SK-N-SH treated with all-trans-retinoic acid at 6 μM for 48 hours (cell line): ENCODE results near the gene FRMD3.

Experiments
- ATAC-seq: fragments of 200-7000 bp; cut with Tn5 transposase; 3 replicates; pipeline ENCODE4 v1.9.1; 2020; ENCODE audit warnings: mild to moderate bottlenecking, moderate library complexity
- BACH2 ChIP-seq: fragments of 250-450 bp; sonication (Bioruptor Pico); IDR thresholded peaks from 2 replicates; pipeline ENCODE4 v1.9.0; 2021; ENCODE audit warnings: mild to moderate bottlenecking, borderline replicate concordance
- CREB5 ChIP-seq: fragments of 250-450 bp; sonication (Bioruptor Pico); IDR thresholded peaks from 2 replicates; pipeline ENCODE4 v1.5.1; 2020; ENCODE audit warnings: low read depth, mild to moderate bottlenecking, moderate library complexity
- CSDC2 ChIP-seq: fragments of 250-450 bp; sonication (Bioruptor Pico); IDR thresholded peaks from 2 replicates; pipeline ENCODE4 v1.5.0; 2020; ENCODE audit warnings: mild to moderate bottlenecking, moderate library complexity
- ESRRG ChIP-seq: fragments of 250-450 bp; sonication (Bioruptor Pico); IDR thresholded peaks from 2 replicates; pipeline ENCODE4 v1.6.1; 2021; ENCODE audit warnings: mild to moderate bottlenecking
- GLIS3 ChIP-seq: fragments of 250-450 bp; sonication (Bioruptor Pico); IDR thresholded peaks from 2 replicates; pipeline ENCODE4 v1.5.0; 2020; ENCODE audit warnings: mild to moderate bottlenecking, moderate library complexity
- ISL1 ChIP-seq: fragments of 250-450 bp; sonication (Bioruptor Pico); IDR thresholded peaks from 2 replicates; pipeline ENCODE4 v2.1.2; 2022; ENCODE audit warnings: mild to moderate bottlenecking, moderate library complexity
- OSR1 ChIP-seq: fragments of 250-450 bp; sonication (Bioruptor Pico); IDR thresholded peaks from 2 replicates; pipeline ENCODE4 v1.8.0; 2022; ENCODE audit warnings: moderate library complexity, mild to moderate bottlenecking, inconsistent platforms
- PATZ1 ChIP-seq: fragments of 250-450 bp; sonication (Bioruptor Pico); IDR thresholded peaks from 2 replicates; pipeline ENCODE4 v1.8.0; 2020; ENCODE audit warnings: mild to moderate bottlenecking, moderate library complexity, borderline replicate concordance
- PPARA ChIP-seq: fragments of 250-450 bp; sonication (Bioruptor Pico); IDR thresholded peaks from 2 replicates; pipeline ENCODE4 v1.5.0; 2020; ENCODE audit warnings: mild to moderate bottlenecking, borderline replicate concordance
- RARB ChIP-seq: fragments of 250-450 bp; sonication (Bioruptor Pico); IDR thresholded peaks from 2 replicates; pipeline ENCODE4 v1.8.0; 2021; ENCODE audit warnings: mild to moderate bottlenecking, moderate library complexity
- SNAI2 ChIP-seq: fragments of 250-450 bp; sonication (Bioruptor Pico); IDR thresholded peaks from 2 replicates; pipeline ENCODE4 v1.5.0; 2020; ENCODE audit warnings: mild to moderate bottlenecking, moderate library complexity
- TCF4 ChIP-seq: fragments of 250-450 bp; sonication (Bioruptor Pico); IDR thresholded peaks from 2 replicates; pipeline ENCODE4 v1.8.0; 2021; ENCODE audit warnings: mild to moderate bottlenecking, moderate library complexity, borderline replicate concordance
- TOX ChIP-seq: fragments of 250-450 bp; sonication (Bioruptor Pico); IDR thresholded peaks from 2 replicates; pipeline ENCODE4 v1.8.0; 2021; ENCODE audit warnings: mild to moderate bottlenecking, moderate library complexity, borderline replicate concordance
- ZC3H10 ChIP-seq: fragments of 250-450 bp; sonication (Bioruptor Pico); IDR thresholded peaks from 2 replicates; pipeline ENCODE4 v1.5.1; 2021; ENCODE audit warnings: mild to moderate bottlenecking, moderate library complexity
- ZFP3 ChIP-seq: fragments of 250-450 bp; sonication (Bioruptor Pico); IDR thresholded peaks from 2 replicates; pipeline ENCODE4 v1.5.0; 2020; ENCODE audit warnings: mild to moderate bottlenecking, moderate library complexity
- ZFP30 ChIP-seq: fragments of 450-650 bp; formaldehyde crosslinking; IDR thresholded peaks from 2 replicates; pipeline ENCODE4 v1.5.0; 2022; ENCODE audit warnings: mild to moderate bottlenecking, moderate library complexity
- ZNF565 ChIP-seq: fragments of 450-650 bp; formaldehyde crosslinking; conservative IDR thresholded peaks from 2 replicates; pipeline ENCODE4 v1.5.0; 2020; ENCODE audit warnings: low read depth, mild to moderate bottlenecking, moderate library complexity
- ZNF70 ChIP-seq: fragments of 450-650 bp; formaldehyde crosslinking; IDR thresholded peaks from 2 replicates; pipeline ENCODE4 v1.5.0; 2020; ENCODE audit warnings: mild to moderate bottlenecking, moderate library complexity
- ZNF8 ChIP-seq: fragments of 450-650 bp; formaldehyde crosslinking; IDR thresholded peaks from 2 replicates; pipeline ENCODE4 v1.5.0; 2020; ENCODE audit warnings: mild to moderate bottlenecking, moderate library complexity
- TF ChIP-seq, protein P1 (sequence below): fragments of 250-450 bp; sonication (Bioruptor Pico); IDR thresholded peaks from 2 replicates; pipeline ENCODE4 v1.5.0; 2020; ENCODE audit warnings: mild to moderate bottlenecking, moderate library complexity
- TF ChIP-seq, protein P2 (sequence below): fragments of 250-450 bp; sonication (Bioruptor Pico); IDR thresholded peaks from 2 replicates; pipeline ENCODE4 v1.5.1; 2021; ENCODE audit warnings: mild to moderate bottlenecking, moderate library complexity
- TF ChIP-seq, protein P3 (sequence below): fragments of 250-450 bp; sonication (Bioruptor Pico); IDR thresholded peaks from 2 replicates; pipeline ENCODE4 v1.8.0; 2021; ENCODE audit warnings: low read depth, mild to moderate bottlenecking, moderate library complexity, borderline replicate concordance

The FRMD3 gene

DNA sequence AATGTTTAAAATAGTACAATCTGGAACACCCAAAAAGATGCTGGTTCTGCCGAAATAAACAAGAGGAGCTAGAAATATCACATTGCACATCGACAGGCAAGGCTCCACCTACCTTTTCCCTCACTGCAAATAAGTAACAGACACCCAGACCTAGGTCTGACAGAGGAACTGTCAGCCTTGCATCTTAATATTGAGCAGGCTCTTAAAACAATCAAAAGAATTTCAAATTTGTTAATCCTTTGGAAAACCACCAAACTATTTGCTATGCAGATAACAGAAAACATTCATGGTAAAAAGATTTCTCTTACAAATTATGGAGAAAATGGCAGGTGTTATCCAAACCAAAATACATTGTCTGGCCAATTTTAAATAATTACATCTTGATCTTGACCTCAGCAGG, 71.3 kb downstream of the FRMD3 start:
- TF ChIP-seq ISL1 (CRISPR knock-in tag) (peak; percentile 55; the same call in 1 of the 2 replicates), ZNF70 (no peak)
- ATAC-seq = peak; percentile 90

DNA sequence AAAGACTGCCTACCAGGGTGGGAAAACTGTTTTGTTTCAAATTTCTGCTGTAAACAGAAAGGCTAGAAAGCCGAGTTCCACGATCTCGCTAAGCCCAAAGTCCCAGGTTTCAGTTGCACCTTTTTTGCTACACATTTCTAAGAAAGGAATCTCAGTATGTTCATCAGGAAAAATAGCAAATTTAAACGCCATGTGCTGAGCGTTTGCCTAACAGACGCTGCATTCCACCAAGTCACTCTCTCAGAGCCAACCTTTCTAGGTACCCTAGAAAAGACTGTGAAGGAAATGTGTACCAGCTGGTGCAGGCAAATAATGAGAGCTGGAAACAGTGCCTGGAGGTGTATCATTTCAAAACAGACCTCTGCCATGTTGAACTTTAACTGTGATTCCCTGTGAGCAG, 71.8 kb downstream of the FRMD3 start:
- peak; percentile 31; the same call in 2 of the 3 replicates for ATAC-seq
- TF ChIP-seq RARB (CRISPR knock-in tag) = no peak
- no peak for TF ChIP-seq ZNF565
- no peak for TF ChIP-seq ISL1 (CRISPR knock-in tag)
- TF ChIP-seq ZFP3 (CRISPR knock-in tag) = no peak
- TF ChIP-seq ZFP30 = no peak
- no peak for TF ChIP-seq GLIS3
- TF ChIP-seq CSDC2 = no peak
- TF ChIP-seq, protein P1, sequence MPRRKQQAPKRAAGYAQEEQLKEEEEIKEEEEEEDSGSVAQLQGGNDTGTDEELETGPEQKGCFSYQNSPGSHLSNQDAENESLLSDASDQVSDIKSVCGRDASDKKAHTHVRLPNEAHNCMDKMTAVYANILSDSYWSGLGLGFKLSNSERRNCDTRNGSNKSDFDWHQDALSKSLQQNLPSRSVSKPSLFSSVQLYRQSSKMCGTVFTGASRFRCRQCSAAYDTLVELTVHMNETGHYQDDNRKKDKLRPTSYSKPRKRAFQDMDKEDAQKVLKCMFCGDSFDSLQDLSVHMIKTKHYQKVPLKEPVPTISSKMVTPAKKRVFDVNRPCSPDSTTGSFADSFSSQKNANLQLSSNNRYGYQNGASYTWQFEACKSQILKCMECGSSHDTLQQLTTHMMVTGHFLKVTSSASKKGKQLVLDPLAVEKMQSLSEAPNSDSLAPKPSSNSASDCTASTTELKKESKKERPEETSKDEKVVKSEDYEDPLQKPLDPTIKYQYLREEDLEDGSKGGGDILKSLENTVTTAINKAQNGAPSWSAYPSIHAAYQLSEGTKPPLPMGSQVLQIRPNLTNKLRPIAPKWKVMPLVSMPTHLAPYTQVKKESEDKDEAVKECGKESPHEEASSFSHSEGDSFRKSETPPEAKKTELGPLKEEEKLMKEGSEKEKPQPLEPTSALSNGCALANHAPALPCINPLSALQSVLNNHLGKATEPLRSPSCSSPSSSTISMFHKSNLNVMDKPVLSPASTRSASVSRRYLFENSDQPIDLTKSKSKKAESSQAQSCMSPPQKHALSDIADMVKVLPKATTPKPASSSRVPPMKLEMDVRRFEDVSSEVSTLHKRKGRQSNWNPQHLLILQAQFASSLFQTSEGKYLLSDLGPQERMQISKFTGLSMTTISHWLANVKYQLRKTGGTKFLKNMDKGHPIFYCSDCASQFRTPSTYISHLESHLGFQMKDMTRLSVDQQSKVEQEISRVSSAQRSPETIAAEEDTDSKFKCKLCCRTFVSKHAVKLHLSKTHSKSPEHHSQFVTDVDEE (CRISPR knock-in tag) = no peak
- TF ChIP-seq ESRRG (CRISPR knock-in tag) = no peak
- TF ChIP-seq TCF4 (CRISPR knock-in tag) = no peak
- no peak for TF ChIP-seq SNAI2 (CRISPR knock-in tag)
- no peak for TF ChIP-seq PATZ1 (CRISPR knock-in tag)
- TF ChIP-seq, all 23 proteins: peak for 0

GRCh38 chr9:83459830-83460229, 78.4 kb downstream of the FRMD3 start:
- TF ChIP-seq ZNF70 (no peak), BACH2 (CRISPR knock-in tag) (no peak), ZC3H10 (CRISPR knock-in tag) (no peak), RARB (CRISPR knock-in tag) (no peak), PPARA (CRISPR knock-in tag) (no peak), CREB5 (CRISPR knock-in tag) (no peak), ISL1 (CRISPR knock-in tag) (no peak), OSR1 (no peak), TOX (no peak), ZNF565 (no peak), ZFP3 (CRISPR knock-in tag) (no peak)
- TF ChIP-seq, protein P1 (CRISPR knock-in tag) = no peak
- TF ChIP-seq, all 23 proteins: peak for 0
- no peak for ATAC-seq

- no peak for ATAC-seq
- TF ChIP-seq ZNF70 (no peak), TOX (no peak), ZNF8 (CRISPR knock-in tag) (no peak), ZNF565 (no peak), ESRRG (CRISPR knock-in tag) (no peak), CSDC2 (no peak), ZFP3 (CRISPR knock-in tag) (no peak), TCF4 (CRISPR knock-in tag) (no peak), RARB (CRISPR knock-in tag) (no peak), ZFP30 (no peak), OSR1 (no peak), BACH2 (CRISPR knock-in tag) (no peak), ISL1 (CRISPR knock-in tag) (no peak), GLIS3 (no peak), ZC3H10 (CRISPR knock-in tag) (no peak)
- TF ChIP-seq, protein P2, sequence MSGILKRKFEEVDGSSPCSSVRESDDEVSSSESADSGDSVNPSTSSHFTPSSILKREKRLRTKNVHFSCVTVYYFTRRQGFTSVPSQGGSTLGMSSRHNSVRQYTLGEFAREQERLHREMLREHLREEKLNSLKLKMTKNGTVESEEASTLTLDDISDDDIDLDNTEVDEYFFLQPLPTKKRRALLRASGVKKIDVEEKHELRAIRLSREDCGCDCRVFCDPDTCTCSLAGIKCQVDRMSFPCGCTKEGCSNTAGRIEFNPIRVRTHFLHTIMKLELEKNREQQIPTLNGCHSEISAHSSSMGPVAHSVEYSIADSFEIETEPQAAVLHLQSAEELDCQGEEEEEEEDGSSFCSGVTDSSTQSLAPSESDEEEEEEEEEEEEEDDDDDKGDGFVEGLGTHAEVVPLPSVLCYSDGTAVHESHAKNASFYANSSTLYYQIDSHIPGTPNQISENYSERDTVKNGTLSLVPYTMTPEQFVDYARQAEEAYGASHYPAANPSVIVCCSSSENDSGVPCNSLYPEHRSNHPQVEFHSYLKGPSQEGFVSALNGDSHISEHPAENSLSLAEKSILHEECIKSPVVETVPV (CRISPR knock-in tag) = no peak
- TF ChIP-seq, protein P3, sequence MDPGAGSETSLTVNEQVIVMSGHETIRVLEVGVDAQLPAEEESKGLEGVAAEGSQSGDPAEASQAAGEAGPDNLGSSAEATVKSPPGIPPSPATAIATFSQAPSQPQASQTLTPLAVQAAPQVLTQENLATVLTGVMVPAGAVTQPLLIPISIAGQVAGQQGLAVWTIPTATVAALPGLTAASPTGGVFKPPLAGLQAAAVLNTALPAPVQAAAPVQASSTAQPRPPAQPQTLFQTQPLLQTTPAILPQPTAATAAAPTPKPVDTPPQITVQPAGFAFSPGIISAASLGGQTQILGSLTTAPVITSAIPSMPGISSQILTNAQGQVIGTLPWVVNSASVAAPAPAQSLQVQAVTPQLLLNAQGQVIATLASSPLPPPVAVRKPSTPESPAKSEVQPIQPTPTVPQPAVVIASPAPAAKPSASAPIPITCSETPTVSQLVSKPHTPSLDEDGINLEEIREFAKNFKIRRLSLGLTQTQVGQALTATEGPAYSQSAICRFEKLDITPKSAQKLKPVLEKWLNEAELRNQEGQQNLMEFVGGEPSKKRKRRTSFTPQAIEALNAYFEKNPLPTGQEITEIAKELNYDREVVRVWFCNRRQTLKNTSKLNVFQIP = no peak
These were observed 79.7 kb downstream of the FRMD3 start for GRCh38 chr9:83458530-83458929.
